Cerebellar cortex (tissue), 1 donor: ENCODE results near the gene TRDMT1.

ENCODE experiments used
- DNase-seq: peaks from one replicate; pipeline ENCODE4 v3.0.0-alpha.2; 2015; ENCODE audit warnings: low spot score

The TRDMT1 gene

GRCh38 chr10:17229967-17230682 lies 28.7 kb upstream of the TRDMT1 start:
- DNase-seq: peak; percentile 49

- no peak for DNase-seq
These were observed 28.2 kb upstream of the TRDMT1 start for GRCh38 chr10:17229717-17229966.

DNA sequence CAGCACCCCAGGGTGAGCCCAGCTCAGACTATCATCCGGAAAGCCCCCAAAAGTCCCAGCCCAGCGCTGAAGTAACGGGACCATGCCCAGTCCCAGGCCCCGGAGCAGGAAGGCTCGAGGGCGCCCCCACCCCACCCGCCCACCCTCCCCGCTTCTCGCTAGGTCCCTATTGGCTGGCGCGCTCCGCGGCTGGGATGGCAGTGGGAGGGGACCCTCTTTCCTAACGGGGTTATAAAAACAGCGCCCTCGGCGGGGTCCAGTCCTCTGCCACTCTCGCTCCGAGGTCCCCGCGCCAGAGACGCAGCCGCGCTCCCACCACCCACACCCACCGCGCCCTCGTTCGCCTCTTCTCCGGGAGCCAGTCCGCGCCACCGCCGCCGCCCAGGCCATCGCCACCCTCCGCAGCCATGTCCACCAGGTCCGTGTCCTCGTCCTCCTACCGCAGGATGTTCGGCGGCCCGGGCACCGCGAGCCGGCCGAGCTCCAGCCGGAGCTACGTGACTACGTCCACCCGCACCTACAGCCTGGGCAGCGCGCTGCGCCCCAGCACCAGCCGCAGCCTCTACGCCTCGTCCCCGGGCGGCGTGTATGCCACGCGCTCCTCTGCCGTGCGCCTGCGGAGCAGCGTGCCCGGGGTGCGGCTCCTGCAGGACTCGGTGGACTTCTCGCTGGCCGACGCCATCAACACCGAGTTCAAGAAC lies 27.7 kb upstream of the TRDMT1 start:
- peak; percentile 62 for DNase-seq

DNA sequence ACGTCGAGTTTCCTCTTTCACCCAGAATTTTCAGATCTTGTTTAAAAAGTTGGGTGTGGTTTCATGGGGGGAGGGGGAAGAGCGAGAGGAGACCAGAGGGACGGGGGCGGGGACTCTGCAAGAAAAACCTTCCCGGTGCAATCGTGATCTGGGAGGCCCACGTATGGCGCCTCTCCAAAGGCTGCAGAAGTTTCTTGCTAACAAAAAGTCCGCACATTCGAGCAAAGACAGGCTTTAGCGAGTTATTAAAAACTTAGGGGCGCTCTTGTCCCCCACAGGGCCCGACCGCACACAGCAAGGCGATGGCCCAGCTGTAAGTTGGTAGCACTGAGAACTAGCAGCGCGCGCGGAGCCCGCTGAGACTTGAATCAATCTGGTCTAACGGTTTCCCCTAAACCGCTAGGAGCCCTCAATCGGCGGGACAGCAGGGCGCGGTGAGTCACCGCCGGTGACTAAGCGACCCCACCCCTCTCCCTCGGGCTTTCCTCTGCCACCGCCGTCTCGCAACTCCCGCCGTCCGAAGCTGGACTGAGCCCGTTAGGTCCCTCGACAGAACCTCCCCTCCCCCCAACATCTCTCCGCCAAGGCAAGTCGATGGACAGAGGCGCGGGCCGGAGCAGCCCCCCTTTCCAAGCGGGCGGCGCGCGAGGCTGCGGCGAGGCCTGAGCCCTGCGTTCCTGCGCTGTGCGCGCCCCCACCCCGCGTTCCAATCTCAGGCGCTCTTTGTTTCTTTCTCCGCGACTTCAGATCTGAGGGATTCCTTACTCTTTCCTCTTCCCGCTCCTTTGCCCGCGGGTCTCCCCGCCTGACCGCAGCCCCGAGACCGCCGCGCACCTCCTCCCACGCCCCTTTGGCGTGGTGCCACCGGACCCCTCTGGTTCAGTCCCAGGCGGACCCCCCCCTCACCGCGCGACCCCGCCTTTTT lies 26.9 kb upstream of the TRDMT1 start, which contains the start of gene VIM:
Gene VIM (plus strand): TSS at position 151 of the 925 bp plus-strand sequence. CDS start 1,182 bp downstream, outside the sequence.
- DNase-seq: peak; percentile 70

DNA sequence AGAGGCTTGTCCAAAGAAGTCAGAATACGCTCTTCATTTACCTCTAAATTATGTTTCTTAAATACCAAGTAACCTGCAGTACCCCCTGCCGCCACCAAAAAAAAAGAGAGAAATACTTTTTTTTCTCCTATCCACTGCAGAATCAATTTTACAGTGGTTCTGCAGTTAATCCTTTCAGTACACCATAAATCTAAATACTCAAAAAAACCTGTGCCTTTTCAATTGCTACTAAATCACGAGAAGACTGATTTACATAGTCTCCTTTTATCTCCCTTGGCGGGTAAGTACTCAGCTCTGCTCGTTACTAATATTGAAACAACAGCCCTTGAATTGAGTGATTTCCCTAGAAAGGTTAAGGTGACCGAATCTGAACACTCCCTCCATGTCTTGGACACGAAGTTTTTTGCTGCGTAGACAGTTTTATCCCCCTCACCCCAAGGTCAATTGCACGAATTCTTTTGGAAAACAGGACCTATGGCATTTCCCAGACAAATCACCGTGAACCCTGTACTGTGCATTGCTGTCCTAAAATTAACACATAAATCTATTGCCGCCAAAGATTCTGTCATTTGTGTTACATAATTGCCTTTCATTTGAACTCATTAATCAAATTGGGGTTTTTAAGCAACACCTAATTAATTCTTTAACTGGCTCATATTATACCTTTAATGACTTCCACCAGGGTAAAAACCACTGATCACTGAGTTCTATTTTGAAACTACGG lies 26.1 kb upstream of the TRDMT1 start:
- no peak for DNase-seq

DNA sequence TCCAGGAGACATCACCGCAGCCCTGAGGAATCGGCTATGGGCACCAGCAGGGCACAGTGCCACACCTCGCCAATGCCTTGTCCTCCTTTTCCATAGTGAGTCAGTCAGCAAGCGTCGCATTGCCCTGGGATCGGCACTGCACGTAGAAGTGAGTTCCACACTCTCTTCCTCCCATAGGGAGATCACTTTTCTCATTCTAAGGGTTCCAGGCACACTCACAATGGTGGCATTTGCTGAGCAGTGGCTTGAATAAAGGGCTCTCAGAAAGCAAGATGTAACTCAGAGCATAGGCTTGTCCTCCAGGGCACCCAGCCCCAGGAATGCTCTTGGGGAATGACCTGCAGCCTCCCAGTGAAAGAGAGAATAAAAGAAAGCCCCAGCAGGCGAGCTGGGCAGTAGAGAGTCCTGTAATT lies 25.4 kb upstream of the TRDMT1 start:
- DNase-seq: no peak

DNA sequence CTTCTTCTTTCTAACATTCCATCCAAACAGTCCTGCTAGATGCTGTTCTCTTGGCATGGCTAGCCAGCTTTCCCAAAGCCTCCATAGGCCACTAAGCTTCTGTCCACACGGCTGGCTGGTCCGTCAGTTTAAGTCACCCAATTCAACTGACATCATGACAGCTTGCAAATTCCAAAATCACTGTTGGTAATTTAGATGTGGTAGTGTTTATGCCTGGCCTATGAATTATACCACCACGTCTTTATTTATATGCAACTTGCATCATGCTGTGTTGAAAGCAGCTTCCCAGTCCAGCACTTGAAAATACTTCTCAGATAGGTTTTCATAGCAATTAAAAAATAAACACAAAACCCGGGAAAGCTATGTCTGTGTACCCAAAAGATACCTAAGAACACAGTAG lies 24.3 kb upstream of the TRDMT1 start:
- no peak for DNase-seq

DNA sequence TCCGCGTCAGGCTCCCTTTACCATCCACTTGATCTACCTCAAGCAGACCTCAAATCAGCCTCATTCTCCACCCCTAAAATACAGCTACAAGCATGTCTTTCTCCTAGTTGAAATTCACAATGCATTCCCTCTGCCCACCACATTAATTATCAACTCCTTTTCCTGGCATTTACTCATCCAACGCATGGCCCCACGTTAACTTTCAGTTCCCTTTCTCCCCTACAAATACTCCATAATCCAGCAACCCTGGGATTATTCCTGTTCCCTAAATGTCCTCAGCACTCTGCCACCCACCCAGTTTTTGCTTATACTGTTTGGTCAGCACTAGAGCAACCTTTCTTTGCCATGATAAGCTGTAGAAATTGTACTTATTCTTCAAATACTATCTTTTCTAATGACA lies 20.9 kb upstream of the TRDMT1 start:
- no peak for DNase-seq

GRCh38 chr10:17220652-17221100 lies 19.2 kb upstream of the TRDMT1 start:
- no peak for DNase-seq

- DNase-seq: no peak
These were observed 17.6 kb upstream of the TRDMT1 start for GRCh38 chr10:17219024-17219423.

- no peak for DNase-seq
These were observed 16.3 kb upstream of the TRDMT1 start for GRCh38 chr10:17217631-17218232.

- no peak for DNase-seq
These were observed 15.5 kb upstream of the TRDMT1 start for GRCh38 chr10:17216901-17217395.

DNA sequence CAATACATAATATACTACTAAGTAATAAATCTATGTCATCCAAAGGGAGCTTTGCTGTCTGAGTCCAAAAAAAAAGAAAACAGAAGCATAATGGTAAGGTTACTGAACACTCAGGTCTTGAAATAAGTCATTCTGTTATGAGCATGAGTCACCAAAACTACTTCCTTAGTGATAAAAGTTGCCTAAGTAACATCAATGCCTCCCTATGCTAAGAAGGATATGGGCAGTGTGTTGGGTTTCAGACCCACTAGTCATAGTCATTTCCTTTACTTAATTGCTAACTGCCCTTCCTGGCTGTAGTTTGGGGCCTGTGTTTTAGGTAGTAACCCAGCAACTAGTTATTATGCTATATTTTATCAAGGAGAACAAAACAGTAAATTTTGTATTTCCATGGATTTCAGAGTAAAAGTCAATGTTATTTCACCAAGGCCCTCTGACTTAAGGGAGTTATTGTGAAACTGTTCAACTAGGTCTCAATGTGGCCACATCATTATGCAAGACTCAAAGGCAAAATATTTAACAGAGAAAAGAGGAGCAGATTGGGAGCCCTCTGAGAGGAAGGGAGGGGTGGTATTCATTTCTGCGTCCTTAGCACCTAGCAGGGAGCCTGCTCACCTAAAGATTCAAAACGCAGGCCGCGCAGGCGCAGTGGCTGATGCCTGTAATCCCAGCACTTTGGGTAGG lies 14.9 kb upstream of the TRDMT1 start:
- no peak for DNase-seq

DNA sequence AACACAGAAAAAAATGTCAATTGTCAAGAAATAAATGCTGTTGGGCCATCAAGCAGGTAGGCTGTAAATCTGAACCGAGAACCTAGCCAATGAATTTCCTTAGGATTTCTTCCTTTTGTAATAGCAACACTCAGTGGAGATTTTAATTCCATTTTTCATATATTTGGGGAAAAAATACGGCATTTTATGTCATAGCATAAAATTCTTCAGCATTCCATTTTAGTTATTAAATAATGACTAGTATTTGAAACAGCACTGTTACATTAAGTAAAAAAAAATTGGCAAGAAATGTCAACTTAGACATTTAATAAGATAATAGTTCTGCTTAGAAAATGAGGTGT lies 14.3 kb upstream of the TRDMT1 start:
- DNase-seq: no peak

- DNase-seq: no peak
These were observed 13.7 kb upstream of the TRDMT1 start for GRCh38 chr10:17214971-17215781.

GRCh38 chr10:17214526-17214925 lies 13.1 kb upstream of the TRDMT1 start:
- DNase-seq: no peak

- no peak for DNase-seq
These were observed 12.3 kb upstream of the TRDMT1 start for GRCh38 chr10:17213646-17214349.

DNA sequence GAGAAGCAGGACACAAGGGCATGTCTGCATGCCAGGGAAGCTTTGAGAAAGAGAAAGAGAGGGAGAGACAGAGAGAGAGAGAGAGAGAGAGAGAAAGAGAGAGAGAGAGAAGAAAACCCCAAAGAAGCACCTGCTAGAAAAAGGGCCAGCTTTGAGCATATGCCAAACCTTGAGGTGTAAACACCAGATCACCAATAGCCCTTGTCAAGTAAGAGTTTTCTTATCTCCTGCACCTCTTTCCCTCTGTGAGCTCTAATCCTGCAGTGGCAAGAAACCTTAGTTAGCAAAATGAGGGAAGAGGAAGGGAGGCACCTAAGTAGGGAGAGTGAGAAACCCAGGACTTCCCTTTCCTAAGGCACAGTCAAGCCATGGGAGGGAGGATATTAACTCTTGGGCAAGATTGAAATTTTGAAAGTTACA lies 11.3 kb upstream of the TRDMT1 start:
- no peak for DNase-seq

DNA sequence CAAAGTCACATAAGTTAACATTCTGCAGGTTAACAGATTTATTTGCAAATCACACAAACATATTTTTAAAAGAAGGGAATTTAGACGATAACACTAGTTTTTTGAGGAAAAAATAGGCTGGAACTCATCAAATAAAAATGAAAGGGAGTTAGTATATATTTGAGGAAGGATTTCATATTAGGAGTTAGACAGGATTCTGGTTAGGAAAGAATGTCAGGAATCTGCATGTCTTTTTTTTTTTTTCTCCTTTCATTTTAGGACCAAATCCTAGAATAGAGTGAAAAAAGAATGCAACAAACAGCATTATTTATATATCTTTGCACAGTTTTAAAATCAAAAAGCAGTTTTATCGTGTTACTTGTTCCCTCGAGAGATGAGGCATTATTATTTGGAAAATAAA lies 8.9 kb upstream of the TRDMT1 start:
- DNase-seq: no peak
